Spinal cord (tissue), 10 donors: ENCODE data around the gene UNC13D. TPM values are rescaled to one million over a fixed set of nuclear protein-coding genes. Genes with fewer than 3 reads are reported as not detected.
"Not testable (repeated sequence)": the region's sequence is repeated elsewhere in the genome, so short reads cannot be mapped to it uniquely, and the experiment has no call there.

Experiments used
- DNase-seq, 6 donors: peaks; one replicate each; pipeline versions ENCODE4 v3.0.0 to v3.0.0-alpha.2; 2013 to 2015; ENCODE audit warnings: low spot score in 6 of 6, low read depth in 4 of 6
- H3K27ac ChIP-seq: one replicate; pipeline ENCODE4 v1.5.1; 2013; ENCODE audit warnings: low read depth, low read length, control low read depth
- H3K27me3 ChIP-seq: one replicate; pipeline ENCODE4 v1.6.1; 2013; ENCODE audit warnings: low read length; ENCODE audit not compliant: control insufficient read depth, insufficient read depth
- H3K36me3 ChIP-seq: one replicate; pipeline ENCODE4 v1.6.1; 2013; ENCODE audit warnings: low read length; ENCODE audit not compliant: control insufficient read depth, insufficient read depth
- H3K4me1 ChIP-seq: one replicate; pipeline ENCODE4 v1.6.1; 2013; ENCODE audit warnings: low read length; ENCODE audit not compliant: control insufficient read depth, insufficient read depth
- H3K4me3 ChIP-seq: one replicate; pipeline ENCODE4 v1.5.1; 2013; ENCODE audit warnings: low read depth, low read length, control low read depth
- H3K9me3 ChIP-seq: one replicate; pipeline ENCODE4 v1.6.1; 2013; ENCODE audit warnings: low read length; ENCODE audit not compliant: control insufficient read depth, insufficient read depth
- WGBS: methylation state at CpG from one replicate; pipeline ENCODE4 v1.1.5; 2013; ENCODE audit warnings: missing lambda C conversion rate; ENCODE audit not compliant: insufficient coverage; 5-methylcytosine and 5-hydroxymethylcytosine counted together
- polyA plus RNA-seq, 2 donors: library from polyadenylated mRNA; unstranded; fragments of 120-200 nt; gene quantifications; one replicate each; pipeline ENCODE4 v1.2.1, GENCODE V29; 2013; ENCODE audit not compliant: insufficient read length in 2 of 2
- total RNA-seq, 2 donors: library from RNA; depleted of rRNA in 1 of 2; stranded (reverse); fragments of 120-200 nt in 1 of 2; fragments of >200 nt in 1 of 2; gene quantifications; one replicate each; pipeline versions ENCODE4 v1.2.3 to v1.2.4, GENCODE V29; 2013 to 2014
- donor health status: healthy.

UNC13D gene
- total and polyA plus RNA-seq, 4 donors = 3.1 to 6.1 (median 4.6) TPM

DNA sequence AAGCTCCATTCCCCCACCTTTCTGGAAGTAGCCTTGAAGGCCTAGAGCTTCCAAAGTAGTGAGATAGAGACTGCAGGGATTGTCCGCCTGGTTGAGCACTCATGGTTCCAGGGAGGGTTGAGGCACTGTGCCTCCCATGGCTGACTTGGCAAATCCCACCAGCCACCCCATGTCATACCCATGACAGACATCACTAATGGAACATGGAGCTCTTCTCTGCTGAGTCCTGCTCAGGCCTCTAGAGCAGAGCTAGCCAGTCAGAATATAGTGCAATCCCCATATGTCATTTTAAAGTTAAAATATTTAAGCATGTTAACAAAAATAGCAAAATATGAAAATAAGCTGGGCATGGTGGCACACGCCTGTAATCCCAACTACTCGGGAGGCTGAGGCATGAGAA lies 28.8 kb downstream of the UNC13D start:
- no peaks in the 10 kb centered on the region for H3K27me3 ChIP-seq
- DNase-seq = no peak
- no peaks in the 10 kb centered on the region for H3K9me3 ChIP-seq
- no peaks in the 10 kb centered on the region for H3K4me1 ChIP-seq
- no peak overlapping the region for H3K27ac ChIP-seq
- H3K4me3 ChIP-seq = no peak overlapping the region
- WGBS = no CpG with 5 or more reads among the region's 3 CpGs
- H3K36me3 ChIP-seq = peaks cover 95% of the 10 kb centered on the region

GRCh38 chr17:75814900-75815373 lies 29.3 kb downstream of the UNC13D start:
- H3K4me3 ChIP-seq = no peak overlapping the region
- H3K27me3 ChIP-seq = no peaks in the 10 kb centered on the region
- H3K4me1 ChIP-seq = no peaks in the 10 kb centered on the region
- H3K9me3 ChIP-seq = no peaks in the 10 kb centered on the region
- no peak for DNase-seq
- WGBS = 90% methylated on average over 13 of the region's 13 CpGs
- no peak overlapping the region for H3K27ac ChIP-seq
- peaks cover 95% of the 10 kb centered on the region for H3K36me3 ChIP-seq

GRCh38 chr17:75814021-75814395 lies 30.2 kb downstream of the UNC13D start:
- 97% methylated on average over 5 of the region's 6 CpGs for WGBS
- DNase-seq = no peak
- Histone ChIP-seq H3K36me3 (peaks cover 93% of the 10 kb centered on the region), H3K27ac (no peak overlapping the region), H3K4me3 (no peak overlapping the region), H3K27me3 (no peaks in the 10 kb centered on the region), H3K9me3 (no peaks in the 10 kb centered on the region), H3K4me1 (no peaks in the 10 kb centered on the region)

DNA sequence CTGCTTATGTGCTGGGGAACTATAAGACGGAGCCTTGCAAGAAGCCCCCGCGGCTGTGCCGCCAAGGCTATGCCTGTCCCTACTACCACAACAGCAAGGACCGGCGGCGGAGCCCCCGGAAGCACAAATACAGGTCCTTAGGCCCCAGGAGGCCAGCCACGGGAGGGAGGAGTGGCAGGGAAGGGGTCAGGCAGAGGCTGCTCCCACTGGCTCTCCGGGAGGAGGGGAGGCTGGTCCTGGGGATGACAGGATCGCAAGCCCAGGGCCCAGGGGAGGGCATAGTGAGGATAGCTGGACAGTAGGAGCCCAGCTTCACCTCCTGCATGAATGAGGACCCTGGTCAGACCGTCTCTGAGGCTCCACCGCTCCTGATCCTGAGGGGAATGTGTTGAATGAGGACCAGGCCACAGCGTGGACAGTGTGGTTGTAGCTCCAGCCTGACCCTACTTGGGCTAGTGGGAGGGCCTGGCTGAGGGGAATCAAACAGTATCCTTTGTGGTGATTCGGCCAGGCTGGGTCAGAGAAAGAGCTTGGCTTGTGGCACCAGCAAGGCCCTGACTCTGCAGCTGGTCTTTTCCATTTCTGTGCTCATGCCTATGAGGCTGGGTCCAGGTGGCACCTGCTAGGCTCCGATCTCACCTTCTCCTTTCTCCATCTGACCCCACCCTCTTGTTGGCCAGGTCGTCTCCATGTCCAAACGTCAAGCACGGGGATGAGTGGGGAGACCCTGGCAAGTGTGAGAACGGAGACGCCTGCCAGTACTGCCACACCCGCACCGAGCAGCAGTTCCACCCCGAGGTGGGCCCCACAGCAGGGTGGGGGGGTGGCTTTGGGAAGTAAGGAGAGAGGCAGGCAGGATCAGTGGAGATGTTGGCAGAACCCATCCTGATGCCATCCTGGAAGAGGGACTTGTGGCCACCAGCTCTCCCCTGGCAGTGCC lies 30.9 kb downstream of the UNC13D start:
- no peak for DNase-seq
- Histone ChIP-seq H3K4me1 (no peaks in the 10 kb centered on the region), H3K27me3 (no peaks in the 10 kb centered on the region), H3K9me3 (no peaks in the 10 kb centered on the region), H3K4me3 (no peak overlapping the region), H3K27ac (no peak overlapping the region), H3K36me3 (peaks cover 91% of the 10 kb centered on the region)
- WGBS = 95% methylated on average over 13 of the region's 24 CpGs

DNA sequence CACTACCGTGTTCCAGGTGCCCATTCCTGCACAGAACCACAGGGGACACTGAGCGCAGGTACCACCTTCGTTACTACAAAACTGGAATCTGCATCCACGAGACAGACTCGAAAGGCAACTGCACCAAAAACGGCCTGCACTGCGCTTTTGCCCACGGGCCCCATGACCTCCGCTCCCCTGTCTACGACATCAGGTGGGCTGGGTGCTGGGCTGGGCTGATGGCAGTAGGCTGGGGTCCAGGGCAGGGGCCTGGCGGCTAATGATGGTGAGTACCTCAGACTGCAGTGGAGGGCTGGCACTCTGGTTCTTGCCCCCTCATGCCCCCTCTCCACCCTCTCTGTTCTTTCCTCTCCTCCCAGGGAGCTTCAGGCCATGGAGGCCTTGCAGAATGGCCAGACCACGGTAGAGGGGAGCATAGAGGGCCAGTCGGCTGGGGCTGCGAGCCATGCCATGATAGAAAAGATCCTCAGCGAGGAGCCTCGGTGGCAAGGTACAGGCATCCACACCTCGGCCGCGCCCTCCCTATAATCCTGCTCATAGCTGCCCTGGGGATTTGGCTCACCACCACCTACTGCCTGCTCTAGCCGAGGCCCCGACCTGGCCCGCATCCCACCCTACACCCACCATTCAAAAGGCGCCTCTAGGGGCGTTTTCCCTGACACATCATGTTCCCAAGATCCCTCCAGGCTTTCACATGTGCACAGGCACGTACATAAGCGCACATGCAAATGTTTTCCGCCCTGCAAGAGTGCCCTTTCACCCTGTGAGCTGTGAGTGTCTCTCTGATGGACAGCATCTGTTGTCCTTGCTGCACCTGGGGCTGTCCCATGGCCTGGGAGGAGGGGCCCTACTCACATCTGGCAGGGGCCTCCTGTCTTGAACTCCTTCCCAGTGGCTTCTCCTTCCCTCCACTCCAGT lies 31.8 kb downstream of the UNC13D start:
- DNase-seq = no peak
- Histone ChIP-seq H3K27ac (no peak overlapping the region), H3K4me1 (no peaks in the 10 kb centered on the region), H3K4me3 (no peak overlapping the region), H3K27me3 (no peaks in the 10 kb centered on the region), H3K36me3 (peaks cover 81% of the 10 kb centered on the region), H3K9me3 (no peaks in the 10 kb centered on the region)
- 91% methylated on average over 25 of the region's 27 CpGs for WGBS

GRCh38 chr17:75811174-75811573 lies 33.0 kb downstream of the UNC13D start:
- 96% methylated on average over 7 of the region's 7 CpGs for WGBS
- DNase-seq = no peak
- no peak overlapping the region for H3K4me3 ChIP-seq
- no peaks in the 10 kb centered on the region for H3K4me1 ChIP-seq
- H3K27ac ChIP-seq = no peak overlapping the region
- H3K27me3 ChIP-seq = no peaks in the 10 kb centered on the region
- H3K36me3 ChIP-seq = peaks cover 69% of the 10 kb centered on the region
- H3K9me3 ChIP-seq = no peaks in the 10 kb centered on the region

- not testable (repeated sequence) for DNase-seq, H3K4me1 ChIP-seq, H3K9me3 ChIP-seq, H3K4me3 ChIP-seq, H3K27me3 ChIP-seq, H3K27ac ChIP-seq
- H3K36me3 ChIP-seq = peaks cover 66% of the 10 kb centered on the region
- 95% methylated on average over 9 of the region's 11 CpGs for WGBS
Measured at GRCh38 chr17:75810756-75811155, 33.4 kb downstream of the UNC13D start.

GRCh38 chr17:75810216-75810615 lies 34.0 kb downstream of the UNC13D start:
- Histone ChIP-seq H3K4me3 (no peak overlapping the region), H3K4me1 (no peaks in the 10 kb centered on the region), H3K27ac (no peak overlapping the region), H3K36me3 (peaks cover 63% of the 10 kb centered on the region), H3K9me3 (no peaks in the 10 kb centered on the region), H3K27me3 (no peaks in the 10 kb centered on the region)
- no peak for DNase-seq
- WGBS = 100% methylated on average over 2 of the region's 5 CpGs

DNA sequence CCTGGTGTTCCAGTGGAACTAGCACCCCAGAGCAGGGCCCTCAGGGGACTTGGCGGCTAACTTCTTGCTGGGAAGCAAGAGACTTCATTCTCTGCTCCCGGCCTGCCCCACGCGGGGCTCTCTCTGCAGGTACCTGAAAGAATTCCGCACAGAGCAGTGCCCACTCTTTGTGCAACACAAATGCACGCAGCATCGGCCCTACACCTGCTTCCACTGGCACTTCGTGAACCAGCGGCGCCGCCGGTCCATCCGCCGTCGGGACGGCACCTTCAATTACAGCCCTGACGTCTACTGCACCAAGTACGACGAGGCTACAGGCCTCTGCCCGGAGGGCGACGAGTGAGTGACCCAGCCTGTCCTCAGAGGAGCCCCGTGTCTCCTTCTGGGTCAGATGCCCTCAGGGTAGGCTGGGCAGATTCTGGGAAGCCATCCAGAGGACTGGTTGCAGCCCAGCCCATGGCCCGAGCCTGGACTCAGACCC lies 34.5 kb downstream of the UNC13D start:
- Histone ChIP-seq H3K9me3 (no peaks in the 10 kb centered on the region), H3K27me3 (no peaks in the 10 kb centered on the region), H3K4me3 (no peak overlapping the region), H3K27ac (no peak overlapping the region), H3K36me3 (peaks cover 58% of the 10 kb centered on the region), H3K4me1 (no peaks in the 10 kb centered on the region)
- WGBS = 95% methylated on average over 24 of the region's 24 CpGs
- DNase-seq = no peak
